ENCODE measurements around the gene ANKRD36. TPM values are rescaled to one million over a fixed set of nuclear protein-coding genes. Genes with fewer than 3 reads are reported as not detected.
A peak's percentile ranks its signal among the peaks of the same experiment; 100 is the strongest.
"Not testable (repeated sequence)": the region's sequence is repeated elsewhere in the genome, so short reads cannot be mapped to it uniquely, and the experiment has no call there.

The ANKRD36 gene
- total and polyA plus RNA-seq, 2 experiments from 2014 or later: 10.7 to 21.8 TPM

GRCh38 chr2:97112320-97113049, 468 bp upstream of the ANKRD36 start:
- not testable (repeated sequence) for H3K9me2 ChIP-seq (ENCODE audit: insufficient read depth); H3F3A ChIP-seq (replicated peaks; ENCODE audit: low read depth); H3K27ac Mint-ChIP-seq; H4K20me1 ChIP-seq (replicated peaks; ENCODE audit: insufficient read depth); H3K79me2 ChIP-seq (replicated peaks; ENCODE audit: insufficient read depth); H3K4me1 Mint-ChIP-seq; H3K27me3 Mint-ChIP-seq (ENCODE audit: insufficient read depth, low read depth, poor library complexity); H3K36me3 Mint-ChIP-seq (ENCODE audit: low read depth); H3K27ac ChIP-seq (ENCODE audit: low read depth); H3K4me1 ChIP-seq (ENCODE audit: insufficient read depth); H3K9me3 Mint-ChIP-seq; H3K27me3 ChIP-seq (ENCODE audit: insufficient read depth); H3K36me3 ChIP-seq (ENCODE audit: insufficient read depth)
- H2AFZ ChIP-seq: peak overlapping the region; percentile 86; the same call in 1 of the 2 replicates
- ATAC-seq: peak; percentile 61
- H3K4me3 ChIP-seq: peak overlapping the region; percentile 65
- peak overlapping the region; percentile 72 for H3K4me2 ChIP-seq
- peak; percentile 73 to 96 for TF ChIP-seq CTCF (conservative IDR thresholded peaks at IDR 0.05; ENCODE audit: low read depth in 2 of 2)
- peak; percentile 73 for DNase-seq (ENCODE audit: low spot score)
- H3K4me3 Mint-ChIP-seq: peak overlapping the region; percentile 84

- not testable (repeated sequence) for H3K36me3 ChIP-seq (ENCODE audit: insufficient read depth); H4K20me1 ChIP-seq (replicated peaks; ENCODE audit: insufficient read depth); H3K9me3 Mint-ChIP-seq; DNase-seq (ENCODE audit: low spot score); H3K36me3 Mint-ChIP-seq (ENCODE audit: low read depth); H3K27ac ChIP-seq (ENCODE audit: low read depth); H3K27me3 Mint-ChIP-seq (ENCODE audit: insufficient read depth, low read depth, poor library complexity); H3K4me1 ChIP-seq (ENCODE audit: insufficient read depth); H3K27me3 ChIP-seq (ENCODE audit: insufficient read depth); H3K79me2 ChIP-seq (replicated peaks; ENCODE audit: insufficient read depth); H3K4me1 Mint-ChIP-seq; H3K9me2 ChIP-seq (ENCODE audit: insufficient read depth); H3K27ac Mint-ChIP-seq; H3F3A ChIP-seq (replicated peaks; ENCODE audit: low read depth); H2AFZ ChIP-seq
- Histone ChIP-seq H3K4me3 (peak overlapping the region; percentile 65), H3K4me2 (peak overlapping the region; percentile 72)
- peak; percentile 46 for ATAC-seq
- H3K4me3 Mint-ChIP-seq: peak overlapping the region; percentile 96
Observed at GRCh38 chr2:97113882-97114255, 916 bp downstream of the ANKRD36 start.

GRCh38 chr2:97129090-97129489, 16.1 kb downstream of the ANKRD36 start:
- not testable (repeated sequence) for H3K79me2 ChIP-seq (replicated peaks; ENCODE audit: insufficient read depth); H3K27me3 ChIP-seq (ENCODE audit: insufficient read depth); H3K4me3 Mint-ChIP-seq; H3K27ac Mint-ChIP-seq; H3K9me3 Mint-ChIP-seq; H3K27me3 Mint-ChIP-seq (ENCODE audit: insufficient read depth, low read depth, poor library complexity); H3K4me1 Mint-ChIP-seq; H3K4me2 ChIP-seq; H4K20me1 ChIP-seq (replicated peaks; ENCODE audit: insufficient read depth); H3K27ac ChIP-seq (ENCODE audit: low read depth); H2AFZ ChIP-seq; H3K9me2 ChIP-seq (ENCODE audit: insufficient read depth); ATAC-seq; H3F3A ChIP-seq (replicated peaks; ENCODE audit: low read depth); H3K4me1 ChIP-seq (ENCODE audit: insufficient read depth); H3K36me3 ChIP-seq (ENCODE audit: insufficient read depth); DNase-seq (ENCODE audit: low spot score); H3K4me3 ChIP-seq
- H3K36me3 Mint-ChIP-seq (ENCODE audit: low read depth): peaks cover 22% of the 10 kb centered on the region; the same call in 2 of the 3 replicates

- not testable (repeated sequence) for H3K27me3 ChIP-seq (ENCODE audit: insufficient read depth); H3K36me3 Mint-ChIP-seq (ENCODE audit: low read depth); H3K36me3 ChIP-seq (ENCODE audit: insufficient read depth); H3K4me3 ChIP-seq; ATAC-seq; H3K4me2 ChIP-seq; H3K27ac ChIP-seq (ENCODE audit: low read depth); H2AFZ ChIP-seq; H3K9me3 Mint-ChIP-seq; H3K27me3 Mint-ChIP-seq (ENCODE audit: insufficient read depth, low read depth, poor library complexity); DNase-seq (ENCODE audit: low spot score); H3K4me3 Mint-ChIP-seq; H3K4me1 Mint-ChIP-seq; H3K79me2 ChIP-seq (replicated peaks; ENCODE audit: insufficient read depth); H3F3A ChIP-seq (replicated peaks; ENCODE audit: low read depth); H4K20me1 ChIP-seq (replicated peaks; ENCODE audit: insufficient read depth); H3K4me1 ChIP-seq (ENCODE audit: insufficient read depth); H3K27ac Mint-ChIP-seq; H3K9me2 ChIP-seq (ENCODE audit: insufficient read depth)
Observed at GRCh38 chr2:97144016-97144415, 31.1 kb downstream of the ANKRD36 start.

GRCh38 chr2:97166548-97166947, 53.6 kb downstream of the ANKRD36 start:
- Mint-ChIP-seq H3K9me3 (peaks cover 31% of the 10 kb centered on the region), H3K36me3 (ENCODE audit: low read depth) (peaks cover 32% of the 10 kb centered on the region)
- H3K9me2 ChIP-seq (ENCODE audit: insufficient read depth); H3K4me2 ChIP-seq; H3K4me1 Mint-ChIP-seq; H3K27ac ChIP-seq (ENCODE audit: low read depth); ATAC-seq; DNase-seq (ENCODE audit: low spot score); H3K36me3 ChIP-seq (ENCODE audit: insufficient read depth); H2AFZ ChIP-seq; H3K79me2 ChIP-seq (replicated peaks; ENCODE audit: insufficient read depth); H3K4me3 Mint-ChIP-seq; H3K4me1 ChIP-seq (ENCODE audit: insufficient read depth); H3K27me3 ChIP-seq (ENCODE audit: insufficient read depth); H3K27me3 Mint-ChIP-seq (ENCODE audit: insufficient read depth, low read depth, poor library complexity); H3K27ac Mint-ChIP-seq; H3K4me3 ChIP-seq; H3F3A ChIP-seq (replicated peaks; ENCODE audit: low read depth); H4K20me1 ChIP-seq (replicated peaks; ENCODE audit: insufficient read depth): not testable (repeated sequence)

- H3K36me3 Mint-ChIP-seq (ENCODE audit: low read depth): peaks cover 32% of the 10 kb centered on the region
- H3K27ac Mint-ChIP-seq; H3K27me3 Mint-ChIP-seq (ENCODE audit: insufficient read depth, low read depth, poor library complexity); H3K4me1 Mint-ChIP-seq; H2AFZ ChIP-seq; H3K4me2 ChIP-seq; H3K4me3 Mint-ChIP-seq; H3K79me2 ChIP-seq (replicated peaks; ENCODE audit: insufficient read depth); H3K27me3 ChIP-seq (ENCODE audit: insufficient read depth); H3K4me3 ChIP-seq; H3F3A ChIP-seq (replicated peaks; ENCODE audit: low read depth); ATAC-seq; DNase-seq (ENCODE audit: low spot score); H3K36me3 ChIP-seq (ENCODE audit: insufficient read depth); H4K20me1 ChIP-seq (replicated peaks; ENCODE audit: insufficient read depth); H3K4me1 ChIP-seq (ENCODE audit: insufficient read depth); H3K9me2 ChIP-seq (ENCODE audit: insufficient read depth); H3K27ac ChIP-seq (ENCODE audit: low read depth): not testable (repeated sequence)
- peaks cover 31% of the 10 kb centered on the region for H3K9me3 Mint-ChIP-seq
Observed at GRCh38 chr2:97167938-97168337, 55.0 kb downstream of the ANKRD36 start.
